Nephron (organoid): ENCODE results near the gene ZBTB40.

Source experiments
- H3K27ac Mint-ChIP-seq, 3 experiments: 2 replicates each; pipeline ENCODE4 v1.8.0; 2020; ENCODE audit warnings: mixed read lengths in 3 of 3, mild to moderate bottlenecking in 2 of 3, moderate library complexity in 1 of 3
- H3K27me3 Mint-ChIP-seq: 2 replicates; pipeline ENCODE4 v1.8.0; 2021; ENCODE audit warnings: low read depth, mild to moderate bottlenecking, moderate library complexity, mixed read lengths
- H3K36me3 Mint-ChIP-seq: 2 replicates; pipeline ENCODE4 v1.8.0; 2020; ENCODE audit warnings: low read depth, mixed read lengths
- H3K4me1 Mint-ChIP-seq: 2 replicates; pipeline ENCODE4 v1.8.0; 2020; ENCODE audit warnings: mixed read lengths
- H3K4me3 Mint-ChIP-seq, 3 experiments: 2 replicates each; pipeline ENCODE4 v1.8.0; 2020; ENCODE audit warnings: mild to moderate bottlenecking in 3 of 3, mixed read lengths in 3 of 3, moderate library complexity in 2 of 3
- H3K9me3 Mint-ChIP-seq: 2 replicates; pipeline ENCODE4 v1.8.0; 2020; ENCODE audit warnings: mixed read lengths
- TF ChIP-seq, protein P1 (sequence below), 3 experiments: fragments of 200-600 bp; sonication (generic); IDR thresholded peaks; one replicate each; pipeline ENCODE4 v1.5.0; 2021; ENCODE audit warnings: antibody characterized with exemption in 3 of 3; ENCODE audit not compliant: unreplicated experiment in 3 of 3

The ZBTB40 gene

DNA sequence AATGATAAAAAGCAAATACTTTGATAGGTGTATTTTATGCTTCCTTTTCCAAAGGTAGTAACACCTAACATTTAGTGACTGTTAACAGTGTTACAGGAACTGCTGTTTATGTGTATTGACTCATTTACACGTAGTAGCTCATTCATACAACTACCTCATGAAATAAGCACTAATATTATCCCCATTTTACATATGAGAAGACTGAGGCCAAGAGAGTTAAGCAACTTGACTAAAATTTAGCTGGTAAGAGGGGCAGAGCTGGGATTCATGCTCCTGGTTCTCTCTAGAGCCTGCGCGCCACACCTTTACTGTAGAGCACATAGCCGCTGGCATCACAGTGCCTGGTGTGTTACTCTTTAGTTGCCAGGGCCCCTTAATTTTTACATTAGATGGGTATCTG, 11.3 kb downstream of the ZBTB40 start:
- peaks cover 51% of the 10 kb centered on the region for H3K4me1 Mint-ChIP-seq
- H3K36me3 Mint-ChIP-seq = no peaks in the 10 kb centered on the region
- TF ChIP-seq, protein P1, sequence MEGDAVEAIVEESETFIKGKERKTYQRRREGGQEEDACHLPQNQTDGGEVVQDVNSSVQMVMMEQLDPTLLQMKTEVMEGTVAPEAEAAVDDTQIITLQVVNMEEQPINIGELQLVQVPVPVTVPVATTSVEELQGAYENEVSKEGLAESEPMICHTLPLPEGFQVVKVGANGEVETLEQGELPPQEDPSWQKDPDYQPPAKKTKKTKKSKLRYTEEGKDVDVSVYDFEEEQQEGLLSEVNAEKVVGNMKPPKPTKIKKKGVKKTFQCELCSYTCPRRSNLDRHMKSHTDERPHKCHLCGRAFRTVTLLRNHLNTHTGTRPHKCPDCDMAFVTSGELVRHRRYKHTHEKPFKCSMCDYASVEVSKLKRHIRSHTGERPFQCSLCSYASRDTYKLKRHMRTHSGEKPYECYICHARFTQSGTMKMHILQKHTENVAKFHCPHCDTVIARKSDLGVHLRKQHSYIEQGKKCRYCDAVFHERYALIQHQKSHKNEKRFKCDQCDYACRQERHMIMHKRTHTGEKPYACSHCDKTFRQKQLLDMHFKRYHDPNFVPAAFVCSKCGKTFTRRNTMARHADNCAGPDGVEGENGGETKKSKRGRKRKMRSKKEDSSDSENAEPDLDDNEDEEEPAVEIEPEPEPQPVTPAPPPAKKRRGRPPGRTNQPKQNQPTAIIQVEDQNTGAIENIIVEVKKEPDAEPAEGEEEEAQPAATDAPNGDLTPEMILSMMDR (IDR thresholded peaks at IDR 0.05; ENCODE audit: unreplicated experiment in 3 of 3) = no peak
- H3K9me3 Mint-ChIP-seq = no peaks in the 10 kb centered on the region
- H3K27me3 Mint-ChIP-seq = no peaks in the 10 kb centered on the region
- no peak overlapping the region for H3K4me3 Mint-ChIP-seq
- H3K27ac Mint-ChIP-seq = no peak overlapping the region

DNA sequence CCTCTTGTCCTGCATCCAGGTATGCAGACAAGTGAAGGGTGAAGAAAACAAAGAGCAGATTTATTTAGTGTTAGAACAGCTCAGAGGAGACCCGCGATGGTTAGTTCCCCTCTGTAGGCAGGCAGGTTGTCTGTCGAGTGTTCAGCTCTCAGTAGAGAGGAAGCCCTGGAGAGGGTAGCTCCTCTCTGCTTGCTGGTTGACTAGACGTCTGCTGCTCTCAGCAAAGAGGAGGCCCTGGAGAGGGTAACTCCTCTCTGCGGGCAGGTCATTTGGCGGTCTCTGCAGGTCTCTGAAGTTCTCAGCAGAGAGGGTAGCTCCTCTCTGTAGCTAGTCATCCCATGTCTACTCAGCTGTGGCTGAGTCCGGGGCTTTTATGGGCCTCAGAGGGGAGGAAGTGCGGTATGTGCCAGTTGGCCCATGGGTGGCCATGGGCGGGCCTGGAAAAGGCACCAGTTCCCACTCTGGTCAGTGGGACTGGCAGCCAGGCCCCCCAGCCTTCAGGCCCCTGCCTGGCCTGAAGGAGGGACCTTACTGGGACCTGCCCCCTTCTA, 13.4 kb downstream of the ZBTB40 start:
- TF ChIP-seq, protein P1 (IDR thresholded peaks at IDR 0.05; ENCODE audit: unreplicated experiment in 3 of 3) = no peak
- no peaks in the 10 kb centered on the region for H3K9me3 Mint-ChIP-seq
- H3K27me3 Mint-ChIP-seq = no peaks in the 10 kb centered on the region
- no peaks in the 10 kb centered on the region for H3K36me3 Mint-ChIP-seq
- H3K4me3 Mint-ChIP-seq = no peak overlapping the region
- H3K27ac Mint-ChIP-seq = peak overlapping the region in 1 of 3 experiments; percentile 56
- H3K4me1 Mint-ChIP-seq = peaks cover 35% of the 10 kb centered on the region

DNA sequence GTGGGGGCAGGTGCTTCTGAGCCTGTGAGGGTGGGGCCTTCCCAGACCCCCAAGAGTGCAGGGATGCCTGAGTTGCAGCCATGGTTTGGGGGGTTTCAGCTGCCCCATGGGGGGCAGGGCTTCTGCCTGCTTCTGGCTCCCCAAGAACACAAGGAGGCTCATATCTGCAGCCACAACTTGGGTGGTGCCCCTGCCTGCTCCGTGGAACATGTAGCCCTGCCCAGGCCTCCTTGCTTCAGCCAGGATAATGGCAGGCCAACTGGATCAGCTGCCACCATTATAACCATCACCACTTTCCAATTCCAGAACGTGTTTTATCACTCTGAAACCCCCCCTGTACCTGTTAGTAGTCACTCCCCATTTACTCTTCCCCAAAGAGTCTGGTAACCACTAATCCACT, 14.0 kb downstream of the ZBTB40 start:
- H3K4me3 Mint-ChIP-seq = no peak overlapping the region
- TF ChIP-seq, protein P1 (IDR thresholded peaks at IDR 0.05; ENCODE audit: unreplicated experiment in 3 of 3) = no peak
- H3K36me3 Mint-ChIP-seq = no peaks in the 10 kb centered on the region
- H3K27me3 Mint-ChIP-seq = no peaks in the 10 kb centered on the region
- peak overlapping the region in 1 of 3 experiments; percentile 54 for H3K27ac Mint-ChIP-seq
- H3K4me1 Mint-ChIP-seq = peaks cover 37% of the 10 kb centered on the region
- no peaks in the 10 kb centered on the region for H3K9me3 Mint-ChIP-seq

DNA sequence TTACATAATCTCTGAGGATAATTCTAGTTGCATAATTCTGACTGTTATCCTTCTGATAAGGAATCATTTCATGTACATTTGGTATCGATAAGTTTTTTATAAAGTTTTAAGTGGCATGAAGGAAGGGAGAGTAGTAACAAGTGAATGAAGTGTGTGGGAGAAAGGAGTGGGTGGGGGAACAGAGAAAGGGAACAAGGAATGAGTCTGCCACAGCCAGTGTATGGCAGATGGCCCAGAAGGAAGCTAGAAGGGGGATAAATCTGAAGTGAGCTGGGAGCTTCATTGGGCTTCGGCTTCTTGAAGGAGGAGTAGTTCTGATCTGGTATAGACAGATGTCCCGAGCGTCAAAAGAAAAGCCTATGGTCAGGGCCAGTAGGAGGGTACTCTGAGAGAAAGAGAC, 18.6 kb downstream of the ZBTB40 start:
- Mint-ChIP-seq H3K36me3 (no peaks in the 10 kb centered on the region), H3K4me1 (peaks cover 19% of the 10 kb centered on the region), H3K27ac (peak overlapping the region in 2 of 3 experiments; percentile 15 to 30), H3K9me3 (no peaks in the 10 kb centered on the region), H3K27me3 (no peaks in the 10 kb centered on the region), H3K4me3 (no peak overlapping the region)
- TF ChIP-seq, protein P1 (IDR thresholded peaks at IDR 0.05; ENCODE audit: unreplicated experiment in 3 of 3) = no peak

DNA sequence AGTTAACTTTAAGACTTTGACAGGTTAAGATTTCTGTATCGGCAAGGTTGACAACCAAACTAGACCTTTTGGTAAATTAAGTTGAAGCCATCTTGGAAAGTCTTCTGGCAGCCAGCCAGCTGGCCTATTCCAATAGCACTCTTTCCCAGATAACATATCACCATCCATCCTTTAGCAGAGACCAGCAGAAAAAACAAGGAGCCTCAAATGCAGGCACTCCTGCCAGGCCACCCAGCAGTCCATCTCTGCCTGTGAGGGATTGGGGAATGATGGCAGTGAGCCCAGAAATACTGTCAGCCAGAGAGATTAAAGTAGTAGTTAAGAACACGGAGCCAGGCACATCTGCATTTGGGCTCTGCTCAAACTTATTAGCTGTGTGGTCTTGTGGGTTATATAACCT, 19.4 kb downstream of the ZBTB40 start:
- Mint-ChIP-seq H3K27me3 (no peaks in the 10 kb centered on the region), H3K4me1 (peaks cover 19% of the 10 kb centered on the region), H3K27ac (peak overlapping the region in 2 of 3 experiments; percentile 30 to 45), H3K4me3 (no peak overlapping the region), H3K36me3 (no peaks in the 10 kb centered on the region), H3K9me3 (no peaks in the 10 kb centered on the region)
- TF ChIP-seq, protein P1 (IDR thresholded peaks at IDR 0.05; ENCODE audit: unreplicated experiment in 3 of 3) = no peak

DNA sequence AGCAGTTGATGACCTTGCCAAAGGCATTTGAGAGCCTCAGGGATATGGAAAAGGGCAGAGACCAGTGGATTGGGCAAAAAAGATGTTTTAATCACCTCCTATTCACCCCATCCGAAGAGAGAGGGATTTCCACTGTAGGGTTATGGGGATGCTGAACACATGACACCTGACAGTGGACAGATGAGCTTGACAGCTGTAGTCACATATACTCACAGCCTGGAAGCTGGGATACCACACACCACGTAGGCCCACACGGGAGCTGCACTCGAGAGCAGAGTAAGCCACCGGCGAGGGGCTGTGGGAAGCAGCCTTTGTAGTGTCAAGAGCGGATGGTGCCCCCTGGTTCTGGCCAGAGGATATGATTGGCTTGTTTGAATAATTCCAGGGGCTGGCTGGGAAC, 20.0 kb downstream of the ZBTB40 start:
- peaks cover 19% of the 10 kb centered on the region for H3K4me1 Mint-ChIP-seq
- H3K4me3 Mint-ChIP-seq = no peak overlapping the region

More for the DNA sequence above, 20.0 kb downstream of the ZBTB40 start:
- Mint-ChIP-seq H3K27ac (peak overlapping the region in 2 of 3 experiments; percentile 30 to 45), H3K36me3 (no peaks in the 10 kb centered on the region), H3K27me3 (no peaks in the 10 kb centered on the region), H3K9me3 (no peaks in the 10 kb centered on the region)
- TF ChIP-seq, protein P1 (IDR thresholded peaks at IDR 0.05; ENCODE audit: unreplicated experiment in 3 of 3) = no peak
